Fibroblast of skin of left biceps (primary cell): Measurements from ENCODE around the gene CNTN6.
"Not testable (repeated sequence)": the region's sequence is repeated elsewhere in the genome, so short reads cannot be mapped to it uniquely, and the experiment has no call there.

ENCODE experiments used
- DNase-seq, 2 experiments: peaks; one replicate each; pipeline ENCODE4 v3.0.0-alpha.2; 2013; ENCODE audit warnings: low read depth in 2 of 2

Gene CNTN6

DNA sequence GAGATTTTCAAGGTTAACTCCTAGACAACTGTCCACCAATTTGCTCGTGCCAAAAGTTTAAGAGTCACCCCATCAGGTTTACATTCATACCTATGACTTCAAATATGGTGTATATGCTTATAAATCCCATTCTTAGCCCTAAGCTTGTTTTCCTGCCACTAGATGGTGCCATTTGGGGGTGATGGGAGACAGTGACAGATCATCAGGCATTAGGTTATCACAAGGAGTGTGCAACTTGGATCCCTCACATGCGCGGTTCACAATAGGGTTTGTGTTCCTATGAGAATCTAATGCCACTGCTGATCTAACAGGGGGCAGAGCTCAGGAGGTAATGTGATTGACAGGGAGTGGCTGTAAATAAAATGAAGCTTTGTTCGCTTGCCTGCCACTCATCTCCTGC, 182.7 kb downstream of the CNTN6 start:
- no peak for DNase-seq

DNA sequence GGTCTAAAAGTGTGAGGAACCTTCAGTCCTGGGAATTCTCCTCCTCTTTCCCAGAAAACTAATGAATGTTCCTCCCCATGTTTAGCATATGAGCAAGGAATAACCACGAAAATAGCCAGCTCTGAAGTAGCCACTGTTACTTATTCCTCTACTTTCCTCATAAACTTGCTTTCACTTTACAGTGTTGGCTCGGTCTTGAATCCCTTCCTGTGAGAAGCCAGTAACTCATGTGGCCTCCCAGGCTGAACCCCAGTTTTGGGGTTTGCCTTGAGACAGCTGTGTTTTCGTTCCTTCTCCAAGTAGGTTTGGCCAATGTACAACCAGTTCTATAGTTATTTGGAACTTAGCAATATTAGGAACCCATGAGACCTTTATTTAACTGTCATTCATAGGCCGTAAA, 195.0 kb downstream of the CNTN6 start:
- DNase-seq, result no peak

DNA sequence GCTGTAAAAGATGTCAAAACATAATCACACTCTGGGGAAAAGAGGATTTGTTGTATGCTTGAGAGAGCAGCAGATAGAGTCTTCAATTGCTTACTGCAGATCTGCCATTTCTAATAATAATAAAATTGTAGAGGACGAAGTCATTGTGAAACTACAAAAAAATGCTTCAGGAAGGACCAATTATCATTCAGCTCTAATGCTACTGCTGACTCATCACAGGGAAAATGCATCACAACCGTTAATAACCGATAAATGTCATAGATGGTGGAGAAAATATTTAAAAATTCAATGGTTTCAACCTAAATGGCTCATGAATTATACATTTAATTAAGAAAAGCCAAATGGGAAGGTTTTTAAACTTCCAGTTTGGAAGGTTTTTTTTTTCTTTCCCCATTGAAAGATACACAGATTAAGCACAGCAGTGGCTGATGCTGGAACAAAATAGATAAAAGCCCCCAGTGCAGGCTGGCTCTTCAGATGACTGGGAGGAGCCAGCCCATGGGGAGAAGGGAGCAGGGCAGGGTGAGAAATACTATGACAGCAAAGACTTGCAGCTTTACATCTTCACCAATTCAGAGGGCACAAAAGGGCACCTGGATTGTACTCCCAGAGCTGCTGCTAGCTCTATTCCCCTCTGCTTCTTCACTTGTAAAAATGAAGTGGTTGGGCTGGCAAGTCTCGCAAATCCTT, 196.1 kb downstream of the CNTN6 start:
- no peak for DNase-seq

DNA sequence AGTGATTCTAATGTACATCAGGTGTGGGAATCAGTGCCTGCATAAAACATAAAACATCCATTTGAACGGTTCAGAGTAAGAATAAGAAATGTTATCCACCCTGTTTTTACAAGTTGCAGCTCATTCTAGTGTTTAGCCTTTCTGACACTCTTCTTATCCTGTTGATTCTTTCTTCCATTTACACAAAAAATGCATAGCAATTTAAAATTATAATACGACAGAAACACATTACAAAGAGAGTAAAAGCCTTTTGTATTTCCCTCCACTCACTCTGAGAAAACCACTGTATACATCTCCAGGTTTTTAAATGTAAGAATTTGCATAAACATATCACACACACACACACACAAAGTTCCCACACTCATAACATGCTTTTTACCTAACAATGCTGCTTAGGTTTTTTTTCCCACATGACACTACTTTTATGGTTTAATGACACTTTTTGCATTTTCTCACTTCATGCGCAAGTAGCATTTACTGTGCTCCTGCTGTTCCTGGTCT, 199.8 kb downstream of the CNTN6 start:
- no peak for DNase-seq

DNA sequence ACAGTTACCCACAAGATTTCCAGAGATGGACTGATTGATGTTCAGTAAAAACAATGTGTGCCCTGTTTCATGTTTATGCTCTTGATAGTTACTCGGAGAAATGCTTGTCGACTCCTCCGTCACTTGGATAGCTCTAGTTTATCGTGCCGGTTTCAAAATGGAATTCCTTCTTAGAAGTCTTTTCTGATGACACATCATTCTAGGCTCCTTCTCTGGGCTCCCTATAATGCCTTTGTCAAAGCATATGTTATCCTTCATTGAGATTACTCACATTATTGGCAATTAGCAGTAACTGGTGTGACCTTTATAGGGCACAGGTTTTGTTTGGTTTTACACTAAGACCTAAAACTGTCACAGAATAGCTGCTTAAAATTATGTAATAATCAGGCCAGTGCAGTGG, 201.8 kb downstream of the CNTN6 start:
- no peak for DNase-seq

DNA sequence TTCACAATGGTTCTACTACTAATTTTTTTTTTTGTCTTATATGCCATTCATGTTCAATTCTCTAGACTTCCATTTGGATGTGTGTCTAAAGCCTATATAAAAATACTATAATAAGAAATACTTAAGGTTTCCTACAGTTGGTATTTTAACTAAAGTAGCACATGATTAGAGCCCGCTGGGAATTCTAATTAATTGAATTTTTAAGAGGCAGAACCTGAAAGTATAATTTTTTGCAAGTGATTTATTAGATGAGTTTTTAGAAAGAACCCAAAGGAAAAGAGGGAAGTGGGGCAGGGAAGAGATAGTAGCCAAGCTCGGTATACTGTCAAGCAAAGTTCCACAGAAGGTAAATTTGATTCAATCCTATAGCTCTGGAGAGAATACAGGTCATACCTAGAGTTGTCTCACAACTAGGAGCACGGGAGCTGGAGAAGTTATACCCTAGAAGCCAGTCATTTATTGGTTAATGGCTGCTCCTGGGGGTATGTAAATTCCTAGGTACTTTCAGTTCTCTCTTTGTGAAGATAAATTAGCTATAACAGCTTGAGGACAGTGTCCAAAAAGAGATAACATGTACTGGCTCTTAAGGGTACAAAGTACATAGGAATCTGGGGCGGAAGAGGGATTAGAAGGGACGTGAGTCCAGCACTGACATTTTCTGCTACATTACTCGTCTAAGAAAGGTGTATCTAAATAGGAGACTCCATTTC, 225.6 kb downstream of the CNTN6 start:
- no peak for DNase-seq

DNA sequence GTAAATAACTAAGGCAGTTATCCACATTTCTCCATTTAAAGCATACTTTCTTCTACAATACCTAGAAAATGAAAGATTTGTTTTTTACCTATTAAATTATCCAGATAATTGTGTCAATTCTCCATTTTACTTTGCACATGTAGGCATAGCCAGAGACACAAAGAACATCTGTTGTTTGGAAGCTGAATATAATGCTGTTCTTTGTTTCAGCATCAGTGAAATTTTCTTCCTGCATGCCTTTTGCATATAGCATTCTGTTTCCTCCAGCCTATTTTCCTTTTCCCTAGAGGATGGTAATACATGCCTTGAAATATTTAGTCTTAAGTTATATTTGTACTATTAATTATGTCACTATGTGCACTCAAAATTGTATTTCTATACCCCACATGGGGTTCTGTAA, 233.7 kb downstream of the CNTN6 start:
- DNase-seq, result no peak

DNA sequence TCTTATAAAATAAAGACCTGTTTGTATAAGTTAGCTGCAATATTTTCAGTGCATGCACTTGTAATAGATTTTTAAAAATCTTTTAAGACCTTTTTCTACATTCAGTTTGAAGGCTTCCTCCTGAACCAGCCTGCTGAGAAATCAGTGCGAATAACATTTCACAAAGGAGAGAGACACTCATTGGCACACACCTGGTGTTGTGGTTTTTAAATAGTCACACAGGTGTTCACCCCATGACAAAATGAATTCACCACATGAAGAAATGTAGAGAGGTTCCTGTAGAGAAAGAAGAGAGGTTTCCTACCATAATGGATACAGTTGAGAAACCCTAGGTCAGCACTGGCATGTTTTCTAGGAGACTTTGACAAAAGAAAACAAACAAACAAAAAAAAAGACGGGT, 237.3 kb downstream of the CNTN6 start:
- DNase-seq, result no peak

DNA sequence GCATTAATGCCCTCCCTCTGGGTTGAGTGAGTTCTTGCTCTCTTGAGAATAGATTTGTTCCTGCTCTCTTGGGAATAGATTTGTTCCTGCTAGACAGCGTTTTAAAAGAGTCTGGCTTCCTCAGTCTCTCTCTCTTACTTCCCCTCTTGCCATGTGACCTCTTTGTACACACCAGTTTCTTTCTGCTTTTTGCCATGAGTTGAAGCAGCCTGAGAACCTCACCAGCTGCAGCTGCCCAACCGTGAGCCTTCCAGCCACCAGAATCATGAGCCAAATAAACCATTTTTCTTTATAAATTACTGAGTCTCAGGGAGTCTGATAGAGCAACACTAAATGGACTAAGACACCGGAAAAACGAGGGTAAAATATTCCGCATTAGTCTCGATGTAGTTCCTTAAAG, 253.6 kb downstream of the CNTN6 start:
- no peak for DNase-seq

DNA sequence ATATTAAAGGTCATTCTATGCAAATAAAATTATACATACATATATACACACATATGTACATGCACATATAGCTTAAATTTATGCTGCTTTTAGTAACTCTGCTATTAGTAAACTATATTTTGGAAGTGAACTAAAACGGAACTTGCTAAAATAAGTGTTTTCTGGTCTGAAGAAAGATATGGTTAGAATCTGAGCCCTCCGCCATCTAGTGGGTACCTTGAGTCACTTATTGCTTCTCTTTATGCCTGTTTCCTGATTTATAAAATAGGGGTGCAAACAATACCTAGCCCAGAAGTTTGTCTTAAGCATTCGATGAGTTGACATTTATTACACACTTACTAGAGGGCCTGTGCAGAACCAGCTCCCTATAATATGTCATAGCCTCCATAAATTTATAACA, 255.7 kb downstream of the CNTN6 start:
- no peak for DNase-seq

DNA sequence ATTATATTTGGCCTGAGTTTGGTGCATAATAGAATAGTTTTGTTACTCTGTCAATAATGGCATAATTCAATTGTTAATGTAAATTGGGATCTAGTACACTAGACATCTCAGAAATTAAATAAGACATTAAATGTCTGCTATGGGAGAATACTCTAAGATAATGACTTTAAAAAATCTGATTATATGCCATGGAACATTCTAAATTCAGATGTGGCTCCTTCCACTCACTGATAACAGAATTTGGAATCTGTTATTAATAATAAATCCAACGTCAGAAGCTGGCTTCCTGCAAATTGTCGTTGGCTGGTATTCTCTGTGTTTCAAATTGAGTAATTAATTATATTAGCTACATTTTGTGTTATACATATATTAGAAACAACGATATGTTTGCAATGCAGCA, 258.1 kb downstream of the CNTN6 start:
- no peak for DNase-seq

DNA sequence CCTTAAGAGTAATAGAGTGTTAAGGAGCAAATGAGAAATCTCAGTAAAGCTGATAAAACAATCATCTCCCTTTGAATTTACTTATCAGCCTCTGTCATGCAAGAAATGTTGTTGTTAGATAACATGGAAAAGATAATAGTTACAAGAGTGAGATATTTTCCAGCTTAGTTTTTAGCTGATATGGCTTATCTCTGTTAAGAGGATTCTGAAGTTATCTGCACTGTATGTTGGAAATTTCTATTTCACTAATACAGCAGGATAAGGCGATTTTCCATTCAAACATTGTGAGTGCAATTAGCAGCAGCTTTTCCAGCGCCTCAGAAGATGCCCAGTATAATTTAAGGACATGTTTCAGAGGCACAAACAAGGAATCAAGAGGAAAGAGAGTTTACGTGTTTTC, 262.9 kb downstream of the CNTN6 start:
- DNase-seq, result no peak

DNA sequence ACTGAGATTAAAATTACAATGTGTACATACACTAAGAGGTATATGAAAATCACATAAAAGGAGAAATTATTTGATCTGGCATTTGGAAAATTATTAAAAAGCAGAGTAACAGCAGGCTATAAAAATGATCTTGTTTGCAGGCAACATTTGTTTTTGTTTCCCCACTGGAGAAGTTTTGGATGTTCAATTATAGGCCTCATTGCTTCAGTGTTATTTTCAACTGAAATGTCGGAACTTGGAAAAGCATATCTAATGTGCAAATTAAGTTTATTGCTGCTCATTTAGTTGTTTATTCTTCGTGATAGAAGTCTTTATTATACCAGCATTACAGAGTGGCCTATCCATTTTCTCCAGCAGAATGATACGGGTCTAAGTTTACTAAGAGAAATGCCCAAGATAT, 263.3 kb downstream of the CNTN6 start:
- DNase-seq, result no peak

DNA sequence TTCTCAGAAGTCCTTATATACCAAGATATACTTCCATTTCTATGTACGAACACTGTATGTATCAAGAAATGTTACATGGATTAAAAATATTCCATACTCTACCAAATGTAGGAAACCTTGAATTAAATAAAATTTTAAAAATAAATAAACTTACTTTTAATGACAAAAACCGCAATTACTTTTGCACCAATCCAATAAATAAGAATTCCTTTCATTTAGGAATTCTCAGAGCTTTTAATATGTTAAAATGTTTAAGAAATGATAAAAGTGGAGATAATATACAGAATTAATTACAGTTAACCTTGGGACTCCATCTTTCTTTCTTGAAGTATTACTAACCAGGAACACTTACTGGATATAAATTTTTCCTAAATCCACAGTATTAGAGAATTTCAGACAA, 272.7 kb downstream of the CNTN6 start:
- no peak for DNase-seq

DNA sequence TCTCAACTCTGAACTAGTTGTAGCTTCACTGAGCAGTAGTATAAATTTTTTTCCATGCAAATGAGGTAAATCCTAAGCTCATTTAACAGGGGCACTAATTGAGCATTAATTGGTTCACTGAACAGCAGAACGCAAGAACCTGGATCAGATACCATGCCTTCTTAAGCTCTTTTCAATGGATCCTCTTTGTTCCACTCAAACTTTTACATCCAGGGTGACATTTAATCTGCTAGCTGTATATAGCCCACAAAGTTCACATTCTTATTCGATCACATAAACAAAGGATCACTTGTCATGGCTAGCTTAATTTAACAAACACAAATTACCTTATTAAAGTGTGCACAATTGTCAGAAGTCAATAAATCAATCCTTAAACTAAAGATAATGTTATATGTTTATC, 281.6 kb downstream of the CNTN6 start:
- DNase-seq, result no peak

DNA sequence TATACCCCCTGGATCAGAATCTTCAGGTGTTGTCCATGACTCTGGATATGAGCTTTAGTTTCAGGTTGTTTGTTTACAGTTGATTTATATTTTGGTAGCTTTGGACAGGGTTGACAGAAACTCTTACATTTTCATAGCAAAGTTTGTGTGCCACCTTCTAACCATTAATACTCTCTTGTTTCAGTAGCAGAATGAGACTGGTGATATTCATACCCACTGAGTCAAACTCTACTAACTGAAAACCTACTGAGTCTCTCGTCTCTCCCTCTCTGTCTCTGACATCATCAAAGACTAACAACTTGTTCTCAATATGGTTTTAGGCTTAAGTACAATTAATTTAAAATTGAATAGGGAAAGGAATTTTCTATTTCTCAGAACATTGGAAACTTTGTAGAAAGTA, 282.3 kb downstream of the CNTN6 start:
- no peak for DNase-seq

DNA sequence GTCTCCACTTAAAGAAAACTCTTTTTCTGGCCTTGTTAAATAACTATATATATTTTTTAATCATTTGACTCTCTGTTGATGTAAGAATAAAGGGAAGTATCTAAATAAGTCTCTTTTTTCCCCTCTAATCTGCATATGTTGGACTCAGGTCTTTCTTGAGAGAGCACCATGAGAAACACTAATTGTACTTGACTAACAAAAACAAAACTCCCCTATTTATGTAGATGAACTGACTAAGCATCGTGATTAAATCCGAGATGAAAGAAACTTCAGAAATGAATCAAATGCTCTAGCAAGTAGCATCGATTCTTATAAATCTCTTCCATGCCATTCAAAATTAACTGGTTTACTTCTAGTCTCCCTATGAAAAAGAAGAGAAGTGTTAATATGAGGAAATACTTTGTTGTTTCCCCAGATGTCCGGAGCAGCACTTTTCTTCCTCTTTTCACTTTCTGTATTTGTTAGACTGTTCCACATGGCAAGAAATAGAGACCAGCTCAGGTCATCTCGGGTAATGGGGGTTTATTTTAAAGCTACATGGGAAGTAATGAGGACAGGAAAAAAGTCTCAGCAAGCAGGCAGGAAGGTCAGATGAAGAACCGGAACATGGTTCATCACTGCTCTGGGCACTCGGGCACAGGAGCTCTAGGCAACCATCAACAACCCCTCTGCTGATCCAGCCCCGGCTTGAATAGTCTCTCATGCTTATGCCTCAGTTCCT, 288.3 kb downstream of the CNTN6 start:
- DNase-seq, result no peak

DNA sequence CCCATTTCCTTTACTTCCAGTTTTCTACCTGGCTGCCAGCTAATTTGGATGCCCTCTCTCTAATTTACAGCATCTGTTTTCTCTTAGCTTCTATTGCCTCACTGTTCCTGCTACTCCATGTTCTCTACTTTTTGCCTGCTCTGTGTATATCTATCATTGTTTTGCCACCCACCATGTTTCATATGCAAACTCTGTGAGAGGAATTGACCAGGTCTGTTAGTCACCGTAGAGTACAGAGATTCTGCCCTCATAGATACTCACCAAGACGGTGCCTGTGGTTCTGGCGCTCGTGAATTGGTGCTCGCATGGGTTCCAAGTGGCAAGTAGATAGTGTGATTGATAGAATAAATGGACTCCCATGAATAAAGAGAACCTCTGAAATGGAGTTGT, 288.8 kb downstream of the CNTN6 start:
- no peak for DNase-seq

DNA sequence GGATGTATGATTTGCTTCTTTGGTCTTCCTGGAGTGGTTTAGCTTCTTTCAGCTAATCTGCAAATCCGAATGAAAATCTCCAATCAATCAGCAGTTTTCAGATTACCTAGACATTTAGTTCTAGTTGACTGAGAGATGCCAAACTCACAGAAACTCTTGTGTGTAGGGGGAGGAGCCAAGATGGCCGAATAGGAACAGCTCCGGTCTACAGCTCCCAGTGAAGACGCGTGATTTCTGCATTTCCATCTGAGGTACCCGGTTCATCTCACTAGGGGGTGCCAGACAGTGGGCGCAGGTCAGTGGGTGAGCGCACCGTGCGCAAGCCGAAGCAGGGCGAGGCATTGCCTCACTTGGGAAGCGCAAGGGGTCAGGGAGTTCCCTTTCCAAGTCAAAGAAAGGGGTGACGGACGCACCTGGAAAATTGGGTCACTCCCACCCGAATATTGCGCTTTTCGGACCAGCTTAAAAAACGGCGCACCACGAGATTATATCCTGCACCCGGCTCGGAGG, 294.6 kb downstream of the CNTN6 start:
- not testable (repeated sequence) for DNase-seq

DNA sequence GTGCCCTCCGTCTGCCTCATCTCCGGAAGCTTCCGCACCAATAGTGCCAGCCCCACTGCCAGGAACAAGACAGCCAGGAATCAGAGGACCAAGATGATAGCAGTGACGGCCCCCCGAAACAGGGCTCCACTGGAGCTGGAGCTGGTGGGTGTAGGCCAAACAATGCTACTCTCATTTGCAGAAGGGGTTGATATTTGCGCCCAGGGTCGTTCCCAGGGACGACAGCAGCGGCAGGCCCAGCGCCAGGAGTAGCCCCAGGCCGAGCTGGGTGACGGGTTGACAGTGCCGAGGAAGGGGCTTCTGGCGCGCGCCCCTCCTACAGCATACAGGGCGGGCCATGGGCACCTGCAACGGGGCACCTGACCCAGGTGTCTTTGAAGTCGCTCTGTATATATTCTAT, 301.4 kb downstream of the CNTN6 start:
- no peak for DNase-seq

DNA sequence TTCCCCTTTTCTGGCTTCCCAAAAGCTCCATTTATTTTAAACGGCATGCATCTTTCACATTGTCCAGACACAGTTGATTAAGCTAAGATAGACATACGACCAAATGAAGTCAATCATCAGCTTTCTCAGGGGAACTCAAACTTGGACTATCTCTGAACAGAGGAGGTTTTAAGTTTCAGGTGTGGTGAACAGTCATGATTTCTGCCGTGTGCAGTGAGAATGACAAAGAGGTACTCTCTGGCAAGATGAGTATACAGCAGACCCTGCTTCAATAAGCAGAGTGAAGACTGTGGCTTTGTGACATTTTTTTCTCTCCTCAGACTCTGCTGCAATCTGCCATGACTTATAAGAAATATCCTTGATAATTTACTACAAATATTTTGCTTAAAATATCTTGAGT, 307.7 kb downstream of the CNTN6 start:
- no peak for DNase-seq

DNA sequence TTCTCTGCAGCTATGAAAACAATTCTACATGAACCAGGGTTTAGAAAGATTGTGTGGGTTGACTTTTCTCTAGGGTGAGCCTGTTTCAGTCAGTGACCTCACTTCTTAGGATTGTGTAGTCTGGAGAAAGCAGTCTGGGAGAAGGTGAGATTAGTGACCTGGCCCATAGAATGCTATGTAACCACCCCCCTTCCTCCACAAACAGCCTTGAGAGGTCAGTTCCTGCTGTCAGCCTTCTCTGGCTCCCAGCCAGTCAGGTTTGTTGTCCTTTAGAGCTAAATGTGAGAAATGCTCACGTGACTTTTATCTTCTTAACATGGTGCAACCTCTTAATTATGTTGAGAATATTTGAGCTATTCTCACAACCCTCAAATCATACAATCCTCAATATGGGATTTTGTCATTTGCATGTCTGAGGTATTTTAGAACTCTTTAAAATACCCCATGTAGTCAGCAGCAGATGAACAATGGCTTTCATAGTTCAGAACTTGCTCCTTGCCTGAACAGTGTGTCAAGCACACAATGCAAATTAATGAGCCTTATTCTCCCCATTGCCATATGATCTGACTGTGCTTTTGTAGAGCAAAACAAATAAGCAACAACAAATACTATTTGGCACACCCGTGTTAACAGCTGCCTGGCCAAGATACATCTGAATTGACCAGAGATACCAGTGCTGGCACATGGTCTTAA, 311.6 kb downstream of the CNTN6 start:
- DNase-seq, result no peak
